Panc1 (cell line): ENCODE results near the gene ERMP1. TPM values are rescaled to one million over a fixed set of nuclear protein-coding genes. Genes with fewer than 3 reads are reported as not detected.

Experiments
- ATAC-seq: fragments of 200-7000 bp; cut with Tn5 transposase; 2 replicates; pipeline ENCODE4 v1.9.1; 2020; ENCODE audit warnings: mild to moderate bottlenecking, moderate library complexity
- BruUV-seq: library from RNA; stranded (reverse); fragments of 400-500 nt; replicated peaks from 2 replicates; lab custom pipeline; 2021; lab: Mats Ljungman, UMichigan
- CTCF ChIA-PET: fragments of 300-600 bp; sonication (Branson Sonifier 250); formaldehyde crosslinking; loops from one replicate; lab custom pipeline; 2022; ENCODE audit warnings: antibody characterized with exemption; lab: Charles Lee
- POLR2A ChIA-PET: fragments of 300-600 bp; sonication (Branson Sonifier 250); formaldehyde crosslinking; loops from one replicate; lab custom pipeline; 2022; ENCODE audit warnings: antibody characterized with exemption; lab: Charles Lee
- DNase-seq: peaks from one replicate; pipeline ENCODE4 v3.0.0-alpha.2; 2010; ENCODE audit warnings: low read depth, low spot score
- H3K27ac ChIP-seq: 2 replicates; pipeline ENCODE4 v1.5.1; 2011; ENCODE audit warnings: mild to moderate bottlenecking, low read length, inconsistent platforms
- H3K27me3 ChIP-seq: fragments of 200-500 bp; sonication (Bioruptor generic); 2 replicates; pipeline ENCODE4 v1.6.0; 2014; ENCODE audit warnings: low read length, inconsistent platforms; ENCODE audit not compliant: control insufficient read depth, insufficient read depth
- H3K36me3 ChIP-seq: fragments of 200-500 bp; sonication (Bioruptor generic); 2 replicates; pipeline ENCODE4 v1.5.1; 2014; ENCODE audit warnings: inconsistent platforms, mild to moderate bottlenecking, low read length, moderate library complexity; ENCODE audit not compliant: control insufficient read depth, insufficient read depth
- H3K4me1 ChIP-seq: 2 replicates; pipeline ENCODE4 v1.5.1; 2011; ENCODE audit warnings: inconsistent platforms, mild to moderate bottlenecking, low read length, moderate library complexity; ENCODE audit not compliant: control insufficient read depth, insufficient read depth
- H3K4me3 ChIP-seq, 2 experiments: 2 replicates each; pipeline ENCODE4 v1.5.1; 2011 to 2012; ENCODE audit warnings: low read depth in 2 of 2, low read length in 2 of 2, mild to moderate bottlenecking in 2 of 2, inconsistent platforms in 1 of 2, moderate library complexity in 1 of 2
- H3K9me3 ChIP-seq: fragments of 200-500 bp; sonication (Bioruptor generic); 2 replicates; pipeline ENCODE4 v1.5.1; 2014; ENCODE audit warnings: low read depth, mild to moderate bottlenecking, inconsistent platforms, low read length, moderate library complexity; ENCODE audit not compliant: control insufficient read depth, insufficient read depth
- CTCF ChIP-seq: fragments of 450-650 bp; IDR thresholded peaks from 2 replicates; pipeline ENCODE4 v1.5.1; 2017; ENCODE audit warnings: mild to moderate bottlenecking
- POLR2AphosphoS5 ChIP-seq: IDR thresholded peaks from 2 replicates; pipeline ENCODE4 v1.6.1; 2012; ENCODE audit warnings: mild to moderate bottlenecking, low read depth, low read length, moderate library complexity
- REST ChIP-seq, 2 experiments: IDR thresholded peaks; 2 replicates each; pipeline ENCODE4 v1.6.1; 2011 to 2012; ENCODE audit warnings: low read depth in 2 of 2, control low read depth in 1 of 2, low read length in 1 of 2, mild to moderate bottlenecking in 1 of 2, moderate library complexity in 1 of 2; ENCODE audit not compliant: insufficient read depth in 1 of 2
- SIN3A ChIP-seq: IDR thresholded peaks from 2 replicates; pipeline ENCODE4 v1.6.1; 2012; ENCODE audit warnings: low read depth, mild to moderate bottlenecking, low read length, moderate library complexity, borderline replicate concordance; ENCODE audit not compliant: insufficient read depth
- TCF7L2 ChIP-seq: IDR thresholded peaks from 2 replicates; pipeline ENCODE4 v1.6.1; 2011; ENCODE audit warnings: mild to moderate bottlenecking, low read depth, low read length, inconsistent platforms
- in situ Hi-C: cut with HindIII; loops from 2 replicates; pipeline ENCODE4 v1.10.0; 2016; ENCODE audit warnings: low sequenced_read_pairs, low pct_unique_long_range_greater_than_20kb
- intact Hi-C: fragments of 100-400 bp; cut with micrococcal nuclease; formaldehyde crosslinking; loops from one replicate; pipeline ENCODE4 v1.10.0; 2022; ENCODE audit not compliant: unreplicated experiment
- total RNA-seq: library from RNA; stranded (reverse); gene quantifications from one replicate; pipeline ENCODE4 v1.2.1, GENCODE V29; 2021; ENCODE audit not compliant: unreplicated experiment

The ERMP1 gene
- total RNA-seq, 1 experiment from 2014 or later = 38.4 TPM

- Histone ChIP-seq H3K4me3 (no peak overlapping the region), H3K27me3 (no peaks in the 10 kb centered on the region), H3K36me3 (no peaks in the 10 kb centered on the region), H3K4me1 (no peaks in the 10 kb centered on the region), H3K27ac (no peak overlapping the region), H3K9me3 (no peaks in the 10 kb centered on the region)
- intact Hi-C loops = no loop called here
- DNase-seq (no peak), ATAC-seq (no peak)
- CTCF ChIA-PET = no interaction called here
- in situ Hi-C loops = no loop called here
- POLR2A ChIA-PET = no interaction called here
- TF ChIP-seq CTCF = no peak
- no peak for TF ChIP-seq POLR2AphosphoS5
- TF ChIP-seq SIN3A = no peak
- TF ChIP-seq TCF7L2 = no peak
- no peak for TF ChIP-seq REST (IDR thresholded peaks at IDR 0.05; ENCODE audit: insufficient read depth in 1 of 2, low read depth in 2 of 2, low read length in 1 of 2)
- no TSS peak for BruUV-seq
Observed at GRCh38 chr9:5818424-5819142, 14.3 kb downstream of the ERMP1 start.

GRCh38 chr9:5817862-5818261, 15.1 kb downstream of the ERMP1 start:
- TF ChIP-seq CTCF (no peak), SIN3A (no peak), TCF7L2 (no peak), POLR2AphosphoS5 (no peak), REST (IDR thresholded peaks at IDR 0.05; ENCODE audit: insufficient read depth in 1 of 2, low read depth in 2 of 2, low read length in 1 of 2) (no peak)
- POLR2A ChIA-PET = no interaction called here
- intact Hi-C loops = no loop called here
- Histone ChIP-seq H3K36me3 (no peaks in the 10 kb centered on the region; the same call in 1 of the 2 replicates), H3K4me1 (no peaks in the 10 kb centered on the region), H3K9me3 (no peaks in the 10 kb centered on the region), H3K27me3 (no peaks in the 10 kb centered on the region), H3K4me3 (no peak overlapping the region), H3K27ac (no peak overlapping the region)
- BruUV-seq = no TSS peak
- DNase-seq = no peak
- in situ Hi-C loops = no loop called here
- CTCF ChIA-PET = no interaction called here
- ATAC-seq = no peak
